Stomach (tissue), 9 donors: ENCODE measurements around the gene DUOXA1. TPM values are rescaled to one million over a fixed set of nuclear protein-coding genes. Genes with fewer than 3 reads are reported as not detected.

Experiments used
- DNase-seq, 2 donors: peaks; one replicate each; pipeline versions ENCODE4 v3.0.0 to v3.0.0-alpha.2; 2013 to 2019
- H3K27ac ChIP-seq, 5 donors: fragments of 200-600 bp in 4 of 5; sonication (generic) in 4 of 5; one replicate each; pipeline ENCODE4 v1.5.1; 2013 to 2019; ENCODE audit warnings: mild to moderate bottlenecking in 1 of 5, moderate library complexity in 1 of 5
- H3K27me3 ChIP-seq, 3 donors: fragments of 200-600 bp; sonication (generic); one replicate each; pipeline ENCODE4 v1.5.1; 2017 to 2019; ENCODE audit warnings: mixed run types in 1 of 3
- H3K36me3 ChIP-seq, 4 donors: fragments of 200-600 bp; sonication (generic); 1 replicate in 3 of 4; 2 replicates in 1 of 4; pipeline ENCODE4 v1.5.1; 2016 to 2019
- H3K4me1 ChIP-seq, 4 donors: fragments of 200-600 bp; sonication (generic); one replicate each; pipeline ENCODE4 v1.5.1; 2016 to 2019
- H3K4me3 ChIP-seq, 4 donors: fragments of 200-600 bp; sonication (generic) in 3 of 4; one replicate each; pipeline ENCODE4 v1.5.1; 2016 to 2019; ENCODE audit warnings: mild to moderate bottlenecking in 1 of 4
- H3K9me3 ChIP-seq, 4 donors: fragments of 200-600 bp; sonication (generic); one replicate each; pipeline ENCODE4 v1.5.1; 2016 to 2019
- CTCF ChIP-seq, 7 experiments: fragments of 450-650 bp in 4 of 7; fragments of 200-600 bp in 3 of 7; sonication (generic) in 3 of 7; IDR thresholded peaks; one replicate each; pipeline ENCODE4 v1.5.1; 2016 to 2019; ENCODE audit warnings: antibody characterized with exemption in 7 of 7, control low read depth in 2 of 7, mild to moderate bottlenecking in 1 of 7
- EP300 ChIP-seq: sonication (generic); formaldehyde crosslinking; IDR thresholded peaks from one replicate; pipeline ENCODE4 v1.6.1; 2017; ENCODE audit warnings: antibody characterized with exemption
- POLR2A ChIP-seq, 4 donors: fragments of 450-650 bp; IDR thresholded peaks; one replicate each; pipeline ENCODE4 v1.6.1; 2016; ENCODE audit warnings: antibody characterized with exemption in 4 of 4, control low read depth in 2 of 4, mild to moderate bottlenecking in 1 of 4, moderate library complexity in 1 of 4
- POLR2AphosphoS5 ChIP-seq, 3 donors: sonication (generic); formaldehyde crosslinking; IDR thresholded peaks; one replicate each; pipeline ENCODE4 v1.6.1; 2016; ENCODE audit warnings: antibody characterized with exemption in 3 of 3
- WGBS, 5 donors: extraction: QIAGEN DNeasy Blood & Tissue Kit in 3 of 5; methylation state at CpG; one replicate each; pipeline versions ENCODE4 v1.1.5 to v1.1.7; 2013 to 2018; 5-methylcytosine and 5-hydroxymethylcytosine counted together
- intact Hi-C: fragments of 100-400 bp; cut with DNase I; formaldehyde crosslinking; loops from one replicate; pipeline ENCODE4 v1.15.1; 2023; ENCODE audit warnings: low total_unique reads
- polyA plus RNA-seq, 3 donors: library from polyadenylated mRNA; stranded (reverse); fragments of 200-250 nt; gene quantifications; one replicate each; pipeline ENCODE4 v1.2.3, GENCODE V29; 2013
- total RNA-seq, 5 donors: library from RNA; depleted of rRNA; stranded (reverse); fragments of >200 nt; gene quantifications; one replicate each; pipeline versions ENCODE4 v1.1.0 to v1.2.3, GENCODE V29; 2014 to 2016
- donor health status: healthy with polysubstance abuse.
- donor health status: Bipolar disorder and iron deficiency.
- donor health status: healthy.

DUOXA1 gene
- total and polyA plus RNA-seq, 8 donors: 2.4 to 96.7 (median 26.4) TPM; not detected in 1

- Histone ChIP-seq H3K4me3 (no peak overlapping the region), H3K4me1 (peaks cover 11 to 64% (median 33%) of the 10 kb centered on the region in 4 donors), H3K9me3 (no peaks in the 10 kb centered on the region), H3K27ac (no peak overlapping the region), H3K36me3 (peaks cover 0 to 7% (median 0%) of the 10 kb centered on the region in 4 donors), H3K27me3 (peaks cover 16 to 76% (median 47%) of the 10 kb centered on the region in 3 donors)
- intact Hi-C loops: no loop called here
- no peak for DNase-seq
- WGBS, 5 donors: 66 to 81% (median 76%) methylated on average over 5 of the region's 5 CpGs
- no peak for TF ChIP-seq EP300
These were observed 3.9 kb upstream of the DUOXA1 start for GRCh38 chr15:45133561-45133920.

DNA sequence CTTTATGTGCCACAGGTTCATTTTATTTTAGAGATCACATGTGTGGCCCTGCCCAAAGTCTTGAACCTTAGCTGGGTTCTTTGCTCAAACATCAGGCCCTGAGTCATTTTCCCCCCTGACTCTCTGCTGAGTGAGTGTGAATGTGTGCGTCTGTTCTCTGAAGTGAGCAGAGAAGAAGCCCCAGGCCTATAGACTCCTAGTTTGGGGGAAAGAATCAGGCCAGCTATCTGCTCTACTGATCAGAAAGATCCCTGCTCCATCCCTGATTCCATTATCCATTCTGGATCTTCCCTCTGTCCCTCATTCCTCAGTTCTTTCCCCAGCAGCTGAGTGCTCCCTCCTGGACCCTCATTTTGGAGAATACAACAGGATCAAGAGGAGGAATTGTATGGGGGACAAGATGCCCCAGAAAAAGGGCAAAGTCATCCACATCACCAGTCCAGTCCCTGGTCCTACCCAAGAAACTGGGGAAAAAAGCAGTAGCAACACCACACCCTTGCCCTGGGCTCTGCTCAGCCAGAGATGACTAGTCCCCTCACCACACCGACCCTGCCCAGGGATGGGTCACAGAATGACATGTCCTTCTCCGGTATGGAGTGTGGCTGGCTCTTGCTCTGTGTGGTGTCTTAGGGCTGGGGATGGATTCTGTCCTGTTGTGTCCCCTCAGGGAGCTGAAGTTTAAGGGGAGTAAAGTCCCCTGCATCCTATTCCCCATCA, 3.3 kb upstream of the DUOXA1 start:
- Histone ChIP-seq H3K4me1 (peaks cover 11 to 60% (median 29%) of the 10 kb centered on the region in 4 donors), H3K27ac (no peak overlapping the region), H3K4me3 (no peak overlapping the region), H3K27me3 (peaks cover 16 to 76% (median 51%) of the 10 kb centered on the region in 3 donors), H3K36me3 (peaks cover 0 to 7% (median 0%) of the 10 kb centered on the region in 4 donors), H3K9me3 (no peaks in the 10 kb centered on the region)
- DNase-seq: no peak
- TF ChIP-seq EP300 (no peak), CTCF (IDR thresholded peaks at IDR 0.05) (no peak), POLR2A (IDR thresholded peaks at IDR 0.05) (no peak), POLR2AphosphoS5 (IDR thresholded peaks at IDR 0.05) (no peak)
- intact Hi-C loops: no loop called here
- 74 to 82% (median 79%) methylated on average over 3 of the region's 3 CpGs for WGBS, 5 donors

DNA sequence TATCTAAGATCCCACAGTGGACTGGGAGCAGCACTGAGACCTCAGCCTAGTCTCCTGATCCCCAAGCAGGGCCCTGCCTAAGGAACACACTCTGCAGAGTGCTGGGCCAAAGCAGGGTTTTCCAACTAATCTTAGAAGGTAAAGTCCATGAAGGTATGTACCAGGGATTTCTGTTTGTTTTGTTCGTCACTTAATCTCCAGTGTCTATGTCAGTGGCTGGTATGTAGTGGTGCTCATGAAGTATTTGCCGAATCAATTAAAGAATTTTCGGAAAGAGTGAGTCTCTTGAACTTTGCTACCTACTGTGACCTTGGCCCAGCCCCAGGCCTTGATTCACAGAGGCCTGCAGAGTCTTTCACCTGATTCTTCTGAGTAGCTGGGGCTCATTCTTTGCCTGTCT, 1.8 kb upstream of the DUOXA1 start:
- intact Hi-C loops: no loop called here
- H3K27me3 ChIP-seq: peaks cover 12 to 78% (median 52%) of the 10 kb centered on the region in 3 donors

DNA sequence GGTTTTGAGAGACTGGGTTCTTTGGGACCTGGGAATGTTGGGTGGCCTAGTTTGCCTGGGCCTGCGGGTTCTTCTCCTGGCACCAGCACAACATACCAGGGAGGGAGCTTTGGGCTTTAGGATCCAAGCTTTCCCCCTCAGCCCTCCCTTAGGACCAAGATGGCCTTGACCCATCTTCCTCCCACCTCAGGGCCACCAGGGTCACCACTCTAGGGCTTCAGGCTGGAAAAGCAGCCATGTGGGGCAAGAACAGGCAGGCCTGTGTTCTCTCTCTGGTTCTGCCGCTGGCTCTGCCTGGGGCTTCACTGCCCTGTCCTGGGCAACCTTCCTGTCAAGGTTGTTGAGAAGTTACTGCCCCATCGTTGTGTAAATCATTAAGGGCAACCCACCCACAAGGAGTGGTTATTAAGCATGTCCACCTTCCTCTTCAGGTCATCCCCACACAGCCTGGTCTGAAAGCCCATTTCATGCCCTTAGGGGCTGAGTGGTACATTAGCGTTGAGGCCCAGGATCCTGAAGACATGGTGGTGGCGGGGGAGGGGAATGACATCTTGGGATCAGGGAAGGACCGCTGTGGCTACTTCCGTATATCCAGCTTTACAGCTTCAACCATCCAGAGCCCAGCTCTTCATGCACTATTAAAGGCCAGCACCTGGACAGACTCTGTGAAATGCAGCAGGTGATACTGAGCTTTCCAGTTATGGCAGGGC, 767 bp upstream of the DUOXA1 start:
- no peak for DNase-seq
- H3K27ac ChIP-seq: peak overlapping the region; percentile 52 to 78 (median 72)

More for the DNA sequence above, 1.8 kb upstream of the DUOXA1 start:
- Histone ChIP-seq H3K27ac (no peak overlapping the region), H3K36me3 (peaks cover 0 to 7% (median 0%) of the 10 kb centered on the region in 4 donors), H3K9me3 (no peaks in the 10 kb centered on the region), H3K4me3 (peak overlapping the region in 1 of 4 donors; percentile 45), H3K4me1 (peaks cover 11 to 60% (median 29%) of the 10 kb centered on the region in 4 donors)
- TF ChIP-seq POLR2A (IDR thresholded peaks at IDR 0.05): no peak
- no peak for TF ChIP-seq POLR2AphosphoS5 (IDR thresholded peaks at IDR 0.05)
- TF ChIP-seq EP300: no peak
- no peak for TF ChIP-seq CTCF (IDR thresholded peaks at IDR 0.05)
- DNase-seq: no peak
- WGBS, 5 donors: 43 to 77% (median 68%) methylated on average over 3 of the region's 3 CpGs

More for the DNA sequence above, 767 bp upstream of the DUOXA1 start:
- Histone ChIP-seq H3K36me3 (peaks cover 0 to 7% (median 0%) of the 10 kb centered on the region in 4 donors), H3K4me3 (peak overlapping the region; percentile 30 to 49 (median 46)), H3K4me1 (peaks cover 11 to 53% (median 27%) of the 10 kb centered on the region in 4 donors), H3K9me3 (no peaks in the 10 kb centered on the region), H3K27me3 (peaks cover 8 to 71% (median 45%) of the 10 kb centered on the region in 3 donors)
- TF ChIP-seq POLR2AphosphoS5 (IDR thresholded peaks at IDR 0.05) (no peak), EP300 (no peak), POLR2A (IDR thresholded peaks at IDR 0.05) (no peak), CTCF (IDR thresholded peaks at IDR 0.05) (no peak)
- intact Hi-C loops: no loop called here
- WGBS, 5 donors: 70 to 81% (median 74%) methylated on average over 6 to 7 of the region's 7 CpGs
